Measurements from ENCODE around the gene COL27A1. TPM values are rescaled to one million over a fixed set of nuclear protein-coding genes. Genes with fewer than 3 reads are reported as not detected.

COL27A1 gene
- total and polyA plus RNA-seq, 2 donors (not counting 3 experiments of a cell fraction or from before 2014, with no cell fraction given), result 14.7 to 49.1 TPM

GRCh38 chr9:114178756-114179450, 23.6 kb downstream of the COL27A1 start:
- Histone ChIP-seq H3K4me1 (ENCODE audit: control insufficient read depth, extremely low read depth, insufficient read depth, low read length) (peaks cover 24% of the 10 kb centered on the region), H3K79me2 (ENCODE audit: control insufficient read depth, insufficient read depth, low read length) (no peaks in the 10 kb centered on the region), H3K9ac (replicated peaks; ENCODE audit: extremely low read depth, insufficient read depth, low read length) (no peak overlapping the region), H3K4me3 (replicated peaks in 1 of 3; ENCODE audit: insufficient read depth in 1 of 3, low read depth in 1 of 3, low read length in 3 of 3) (no peak overlapping the region), H3K9me3 (replicated peaks; ENCODE audit: control insufficient read depth, insufficient read depth, low read length) (no peaks in the 10 kb centered on the region), H2AFZ (ENCODE audit: low read depth, low read length) (no peak overlapping the region), H3K9me1 (replicated peaks; ENCODE audit: control insufficient read depth, extremely low read depth, insufficient read depth, low read length) (no peaks in the 10 kb centered on the region), H3K36me3 (ENCODE audit: control insufficient read depth in 2 of 2, extremely low read depth in 1 of 2, insufficient read depth in 2 of 2, low read length in 2 of 2) (no peaks in the 10 kb centered on the region), H3K27me3 (ENCODE audit: control insufficient read depth in 2 of 2, insufficient read depth in 2 of 2, low read length in 2 of 2) (no peaks in the 10 kb centered on the region), H3K4me2 (ENCODE audit: insufficient read depth, low read length) (no peak overlapping the region), H3K27ac (ENCODE audit: insufficient read depth, low read depth, low read length) (no peak overlapping the region), H4K20me1 (replicated peaks; ENCODE audit: control insufficient read depth, extremely low read depth, insufficient read depth, low read length) (no peaks in the 10 kb centered on the region)
- FAIRE-seq (no peak), DNase-seq (ENCODE audit: low read depth, low spot score) (no peak)
- dilution Hi-C loops (cut with MboI; ENCODE audit: extremely low pct_ligation_motif_present, low sequenced_read_pairs) (no loop called here), intact Hi-C loops (cut with micrococcal nuclease) (no loop called here)
- ChIA-PET CTCF (interaction anchor here (3.0 to 3.4 kb wide), 2 partner anchors 23 to 71 kb away, joined by 12 to 19 read pairs; partner anchors contain the start of gene COL27A1), POLR2A (no interaction called here)
- TF ChIP-seq POLR2AphosphoS5 (IDR thresholded peaks at IDR 0.05; ENCODE audit: insufficient read depth, low read depth, low read length) (no peak), JUN (IDR thresholded peaks at IDR 0.05; ENCODE audit: borderline replicate concordance, insufficient read depth, insufficient read length, low read depth) (no peak), MYC (IDR thresholded peaks at IDR 0.05; ENCODE audit: low read depth, low read length) (no peak), GATA2 (IDR thresholded peaks at IDR 0.05; ENCODE audit: insufficient read depth, insufficient read length, low read depth, low read length) (no peak), EZH2 (IDR thresholded peaks at IDR 0.05; ENCODE audit: borderline replicate concordance, low read depth, low read length, severe bottlenecking) (no peak), CTCF (IDR thresholded peaks at IDR 0.05; ENCODE audit: extremely low read depth in 1 of 2, insufficient read depth in 1 of 2, low read depth in 1 of 2, low read length in 2 of 2) (no peak), POLR2A (IDR thresholded peaks at IDR 0.05; ENCODE audit: low read depth, low read length) (no peak), FOS (IDR thresholded peaks at IDR 0.05; ENCODE audit: borderline replicate concordance, insufficient read depth, low read length) (no peak), MAX (IDR thresholded peaks at IDR 0.05; ENCODE audit: insufficient read depth, insufficient read length) (no peak)
- no TSS peak for BruUV-seq (replicated peaks)

Data from endothelial cell of umbilical vein (primary cell).